ENCODE measurements around the gene DDTL.
"Not testable (repeated sequence)": the region's sequence is repeated elsewhere in the genome, so short reads cannot be mapped to it uniquely, and the experiment has no call there.

Gene DDTL

DNA sequence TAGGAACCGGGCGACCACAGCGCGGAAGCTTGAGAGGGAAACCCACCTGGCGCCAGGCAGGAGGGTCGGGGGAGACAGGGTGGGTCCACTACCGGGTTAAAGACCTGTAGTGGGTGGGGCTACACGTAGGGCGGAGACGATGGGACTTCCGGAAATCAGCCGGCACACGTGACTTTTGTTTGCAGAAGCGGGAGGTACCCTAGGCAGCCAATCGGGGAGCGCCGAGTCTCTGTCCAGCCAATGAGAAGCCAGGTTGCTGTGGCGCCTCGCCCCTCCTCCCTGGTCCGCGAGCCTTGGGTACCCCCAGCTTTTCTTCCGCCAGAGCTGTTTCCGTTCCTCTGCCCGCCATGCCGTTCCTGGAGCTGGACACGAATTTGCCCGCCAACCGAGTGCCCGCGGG, at the start of gene DDTL:
Gene DDTL (plus strand): TSS at position 321 of the 400 bp plus-strand sequence. CDS start 27 bp downstream, at position 348.
- not testable (repeated sequence) for DNase-seq (ENCODE audit: low read depth)

DNA sequence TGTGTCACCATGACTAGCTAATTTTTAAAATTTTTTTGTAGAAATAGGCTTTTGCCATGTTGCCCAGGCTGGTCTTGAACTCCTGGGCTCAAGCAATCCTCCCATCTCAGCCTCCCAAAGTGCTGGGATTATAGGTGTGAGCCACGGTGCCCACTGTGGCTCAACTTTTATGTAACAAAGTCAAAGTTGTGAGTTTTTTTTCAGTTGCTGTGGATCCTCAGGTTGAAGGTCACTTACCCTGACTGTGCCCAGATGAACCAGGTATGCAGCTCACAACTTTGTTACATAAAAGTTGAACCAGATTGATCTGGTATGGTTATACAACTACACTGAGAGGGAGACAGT, 46.4 kb upstream of the DDTL start:
- not testable (repeated sequence) for DNase-seq (ENCODE audit: low read depth)

DNA sequence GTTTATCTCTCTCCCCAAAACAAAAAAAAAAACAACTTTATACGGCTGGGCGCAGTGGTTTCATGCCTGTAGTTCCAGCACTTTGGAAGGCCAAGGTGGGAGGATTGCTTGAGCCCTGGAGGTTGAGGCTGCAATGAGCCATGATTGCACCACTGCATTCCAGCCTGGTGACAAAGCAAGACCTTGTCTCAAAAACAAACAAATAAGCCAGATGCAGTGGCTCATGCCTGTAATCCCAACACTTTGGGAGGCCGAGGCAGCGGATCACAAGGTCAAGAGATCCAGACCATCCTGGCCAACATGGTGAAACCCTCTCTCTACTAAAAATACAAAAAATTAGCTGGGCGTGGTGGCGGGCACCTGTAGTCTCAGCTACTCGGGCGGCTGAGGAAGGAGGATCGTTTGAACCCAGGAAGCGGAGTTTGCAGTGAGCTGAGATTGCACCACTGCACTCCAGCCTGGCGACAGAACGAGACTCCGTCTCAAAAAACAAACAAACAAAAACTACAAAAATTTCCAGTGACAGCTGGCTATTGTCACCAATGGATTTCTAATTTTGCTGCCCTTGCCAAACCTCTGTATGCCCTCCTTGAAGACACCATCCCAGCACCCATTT, 45.0 kb upstream of the DDTL start:
- DNase-seq (ENCODE audit: low read depth): not testable (repeated sequence)

DNA sequence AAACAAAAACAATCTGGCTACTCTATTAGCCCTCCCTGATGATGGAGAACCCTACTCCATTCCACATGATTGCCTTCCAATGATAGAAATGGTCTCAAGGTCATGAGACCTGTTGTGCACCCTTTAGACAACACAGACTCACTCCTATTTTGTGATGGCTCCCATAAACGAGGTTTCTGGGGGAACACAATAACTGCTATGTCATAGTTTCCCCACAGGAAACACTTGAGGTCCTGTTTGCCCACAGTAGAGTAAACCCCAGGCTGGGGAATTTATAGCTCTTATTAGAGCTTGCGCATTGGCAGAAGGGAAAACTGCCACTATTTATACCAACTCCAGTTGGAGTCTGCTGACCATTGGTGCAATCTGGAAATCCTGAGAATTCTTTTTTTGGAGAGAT, 43.8 kb upstream of the DDTL start:
- no peak for DNase-seq (ENCODE audit: low read depth)

DNA sequence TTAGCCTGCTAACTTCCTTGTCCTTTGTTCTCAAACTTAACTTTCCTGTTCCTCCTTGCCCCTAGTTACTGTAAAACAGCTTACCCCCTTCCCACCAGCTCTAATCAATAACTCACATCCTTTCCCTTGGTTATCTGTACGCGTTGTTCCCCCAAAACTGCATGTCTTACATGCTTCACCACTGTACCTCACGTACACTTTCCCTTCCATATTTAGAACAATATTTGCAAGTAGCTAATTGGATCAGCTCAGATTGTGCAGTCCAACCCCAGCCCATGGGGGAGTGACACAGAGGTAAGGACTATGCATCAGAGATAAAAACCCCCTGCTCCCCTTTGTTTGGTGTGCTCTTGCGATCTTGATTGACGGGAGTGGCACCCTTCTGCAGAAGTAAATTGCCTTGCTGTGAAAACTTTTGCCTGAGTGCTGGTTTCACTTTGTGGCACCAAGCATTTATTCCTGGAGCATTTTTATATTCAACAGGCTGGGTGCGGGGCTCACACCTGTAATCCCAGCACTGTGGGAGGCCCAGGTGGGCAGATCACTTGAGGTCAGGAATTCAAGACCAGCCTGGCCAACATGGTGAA, 41.6 kb upstream of the DDTL start:
- no peak for DNase-seq (ENCODE audit: low read depth)

DNA sequence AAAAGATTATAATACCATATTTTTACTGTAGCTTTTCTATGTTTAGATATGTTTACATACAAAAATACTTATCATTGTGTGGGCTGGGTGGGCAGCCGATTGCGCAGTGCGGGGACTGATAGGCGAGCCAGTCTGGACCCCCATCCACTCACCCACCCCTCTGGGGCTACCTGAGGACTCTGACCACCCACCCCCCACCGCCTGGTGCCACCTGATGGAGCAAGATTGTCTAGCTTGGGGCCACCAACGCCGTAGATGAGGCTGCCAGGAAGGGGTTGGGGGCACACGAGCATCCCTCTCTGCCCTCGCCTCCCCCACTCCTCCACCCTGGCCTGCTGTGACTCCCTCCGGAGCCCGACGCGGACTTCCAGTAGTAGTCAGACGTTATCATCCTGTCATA, 40.1 kb upstream of the DDTL start:
- no peak for DNase-seq (ENCODE audit: low read depth)

DNA sequence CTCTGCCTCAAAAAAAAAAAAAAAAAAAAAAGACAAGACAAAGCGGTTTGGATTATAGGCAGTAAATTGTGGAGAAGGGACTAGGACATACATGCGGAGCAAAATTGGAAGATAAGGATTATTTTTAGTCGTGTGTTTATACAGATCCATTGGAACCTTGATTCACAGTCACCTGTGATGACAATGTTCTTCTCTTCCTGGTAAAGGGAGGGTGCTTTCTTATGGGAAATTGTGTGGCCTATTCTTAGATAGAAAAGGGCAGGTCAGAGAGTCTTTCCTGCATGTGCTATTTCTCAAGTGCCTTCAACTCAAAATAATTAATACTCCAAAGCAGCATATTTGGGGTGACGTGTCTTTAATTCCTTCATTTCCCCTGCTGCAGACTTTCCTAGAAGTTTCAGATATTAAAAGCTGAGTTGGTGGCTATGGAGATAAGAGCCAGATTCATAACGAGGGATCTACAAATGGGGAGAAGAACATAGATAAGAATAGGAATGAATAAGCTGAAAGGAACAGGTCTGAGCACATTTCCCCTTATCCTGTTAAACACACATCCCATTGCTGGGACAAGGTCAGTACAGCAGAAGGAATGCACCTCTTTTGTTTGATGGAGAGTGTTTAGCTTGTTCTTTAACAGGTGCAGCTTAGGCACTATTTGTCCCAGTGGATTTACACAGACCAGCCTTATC, 28.2 kb upstream of the DDTL start:
- DNase-seq (ENCODE audit: low read depth): no peak

DNA sequence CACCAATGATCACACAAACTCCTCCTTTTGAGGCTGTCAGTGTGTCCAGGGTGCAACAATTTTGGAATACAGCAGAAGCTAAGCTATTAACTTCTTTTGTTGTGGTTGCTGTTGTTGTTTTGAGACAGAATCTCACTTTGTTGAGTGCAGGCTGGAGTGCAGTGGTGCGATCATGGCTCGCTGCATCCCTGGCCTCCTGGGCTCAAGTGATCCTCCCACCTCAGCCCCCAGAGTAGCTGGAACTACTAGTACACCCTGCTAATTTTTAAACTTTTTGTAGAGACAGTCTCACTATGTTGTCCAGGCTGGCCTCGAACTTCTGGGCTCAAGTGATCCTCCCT, 27.7 kb upstream of the DDTL start:
- no peak for DNase-seq (ENCODE audit: low read depth)

DNA sequence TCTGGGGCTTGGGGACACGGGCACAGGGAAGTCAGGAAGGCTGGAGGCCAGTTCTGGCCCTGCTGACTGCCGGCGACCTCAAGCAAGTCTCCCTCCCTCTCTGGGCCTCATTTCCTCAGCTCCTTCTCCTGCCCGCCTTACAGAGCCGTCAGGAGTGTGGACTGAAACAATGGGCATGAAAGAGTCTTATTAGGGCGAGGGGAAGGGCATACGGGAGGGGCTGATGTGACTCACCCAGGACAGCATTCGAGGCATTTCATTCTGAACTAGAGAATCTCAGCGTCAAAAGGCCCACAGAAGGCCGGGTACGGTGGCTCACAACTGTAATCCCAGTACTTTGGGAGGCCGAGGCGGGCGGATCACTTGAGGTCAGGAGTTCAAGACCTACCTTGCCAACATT, 26.5 kb upstream of the DDTL start:
- DNase-seq (ENCODE audit: low read depth): not testable (repeated sequence)

DNA sequence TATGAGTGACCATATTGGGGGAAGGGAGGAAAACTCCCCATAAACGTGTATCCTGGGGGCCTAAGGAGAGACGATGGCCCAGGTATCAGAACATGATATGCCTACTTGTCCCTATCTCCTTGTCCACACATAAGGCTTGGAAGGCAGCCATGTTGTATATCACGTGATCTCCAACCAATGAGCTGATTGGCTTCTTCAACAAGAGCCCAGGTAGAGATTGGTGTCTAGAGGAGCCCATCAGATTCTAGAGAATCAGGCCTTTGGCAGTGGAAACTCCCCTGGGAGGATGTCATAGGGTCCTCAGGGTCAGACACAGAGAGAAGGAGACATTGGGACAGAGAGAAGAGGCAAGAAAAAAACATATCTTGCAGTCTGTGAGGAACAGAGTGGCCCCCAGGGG, 19.3 kb upstream of the DDTL start:
- DNase-seq (ENCODE audit: low read depth): not testable (repeated sequence)

DNA sequence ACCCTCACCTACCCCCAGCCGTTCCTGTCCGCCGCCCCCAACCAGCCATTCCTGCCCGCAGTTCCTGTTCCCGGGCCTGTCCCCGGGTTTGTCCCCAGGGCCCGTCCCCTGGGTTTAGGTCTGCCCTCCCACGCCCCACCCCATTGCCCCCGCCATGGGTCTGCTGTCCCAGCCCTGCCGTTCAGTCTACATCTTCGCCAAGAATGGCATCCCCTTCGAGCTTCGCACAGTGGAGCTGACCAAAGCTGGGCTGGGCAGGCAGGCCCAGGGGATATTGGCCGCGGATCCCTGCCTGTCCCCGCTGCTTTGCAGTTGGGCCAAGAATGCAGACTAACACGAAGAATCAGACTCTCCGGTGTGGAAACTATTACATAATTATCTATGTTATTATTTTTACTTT, 16.9 kb upstream of the DDTL start:
- not testable (repeated sequence) for DNase-seq (ENCODE audit: low read depth)

DNA sequence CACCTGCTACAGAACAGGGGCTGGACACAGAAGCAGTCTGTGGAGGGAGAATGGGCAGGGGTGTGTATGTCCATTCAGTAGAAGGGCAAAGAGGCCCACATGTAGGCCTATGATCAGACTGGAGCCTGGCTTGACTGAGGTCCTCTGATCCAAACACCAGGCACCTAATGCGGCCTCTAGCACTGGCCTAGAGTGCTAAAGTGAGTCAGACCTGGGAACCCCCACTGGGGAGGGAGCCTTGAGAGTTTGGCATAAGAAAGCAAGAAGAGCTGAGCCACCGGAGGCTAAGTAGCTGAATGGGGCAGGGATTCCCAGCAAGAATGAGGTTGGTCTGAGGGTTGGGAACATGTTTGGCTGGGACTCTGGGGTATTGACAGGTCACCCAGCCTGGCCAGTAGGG, 15.3 kb upstream of the DDTL start:
- not testable (repeated sequence) for DNase-seq (ENCODE audit: low read depth)

DNA sequence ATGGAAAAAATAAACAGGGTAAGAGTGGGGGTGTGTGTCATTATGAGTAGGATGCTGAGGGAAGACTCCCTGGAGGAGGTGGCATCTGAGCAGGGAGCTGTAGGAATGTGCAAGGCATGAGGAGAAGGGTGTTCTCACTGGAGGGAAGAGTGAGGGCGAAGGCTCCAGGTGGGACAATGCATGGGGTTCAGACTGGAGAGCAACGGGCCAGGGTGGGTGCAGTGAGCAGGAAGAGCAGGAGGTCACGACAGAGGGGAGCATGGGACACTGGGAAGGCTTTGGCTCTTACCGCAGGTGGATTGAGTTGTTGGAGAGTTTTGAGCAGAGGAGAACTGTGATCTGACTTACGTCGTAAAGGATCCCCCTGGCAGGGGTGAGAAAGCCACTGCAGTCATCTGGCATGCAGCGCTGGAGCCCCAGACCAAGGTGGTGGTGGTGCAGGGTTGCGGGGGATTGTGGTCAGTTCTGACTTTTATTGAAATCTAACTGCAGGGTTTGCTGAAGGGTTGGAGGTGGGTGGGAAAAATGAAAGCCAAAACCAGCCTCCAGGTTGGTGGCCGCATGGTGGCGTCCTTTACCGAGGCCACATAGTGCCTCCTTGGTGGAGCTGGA, 13.8 kb upstream of the DDTL start:
- DNase-seq (ENCODE audit: low read depth): not testable (repeated sequence)

DNA sequence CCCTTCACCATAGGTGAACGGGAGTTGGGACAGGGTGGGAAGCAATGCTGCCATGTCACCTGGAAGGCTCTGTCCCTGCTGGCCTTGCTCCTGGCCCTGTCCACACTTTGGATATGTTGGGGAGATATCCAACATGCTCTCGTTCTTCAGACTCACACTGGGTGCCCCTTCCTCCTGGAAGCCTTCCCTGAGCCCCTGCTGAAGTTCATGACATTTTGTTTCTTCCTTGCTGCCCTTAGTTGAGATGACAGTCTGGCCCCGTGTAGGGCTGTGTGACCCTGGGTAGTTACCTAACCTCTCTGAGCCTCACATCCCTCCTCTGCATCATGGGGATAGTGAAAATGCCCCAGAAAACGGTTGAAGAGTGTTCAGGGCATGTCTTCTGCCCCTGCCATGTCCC, 13.2 kb upstream of the DDTL start:
- DNase-seq (ENCODE audit: low read depth): not testable (repeated sequence)

DNA sequence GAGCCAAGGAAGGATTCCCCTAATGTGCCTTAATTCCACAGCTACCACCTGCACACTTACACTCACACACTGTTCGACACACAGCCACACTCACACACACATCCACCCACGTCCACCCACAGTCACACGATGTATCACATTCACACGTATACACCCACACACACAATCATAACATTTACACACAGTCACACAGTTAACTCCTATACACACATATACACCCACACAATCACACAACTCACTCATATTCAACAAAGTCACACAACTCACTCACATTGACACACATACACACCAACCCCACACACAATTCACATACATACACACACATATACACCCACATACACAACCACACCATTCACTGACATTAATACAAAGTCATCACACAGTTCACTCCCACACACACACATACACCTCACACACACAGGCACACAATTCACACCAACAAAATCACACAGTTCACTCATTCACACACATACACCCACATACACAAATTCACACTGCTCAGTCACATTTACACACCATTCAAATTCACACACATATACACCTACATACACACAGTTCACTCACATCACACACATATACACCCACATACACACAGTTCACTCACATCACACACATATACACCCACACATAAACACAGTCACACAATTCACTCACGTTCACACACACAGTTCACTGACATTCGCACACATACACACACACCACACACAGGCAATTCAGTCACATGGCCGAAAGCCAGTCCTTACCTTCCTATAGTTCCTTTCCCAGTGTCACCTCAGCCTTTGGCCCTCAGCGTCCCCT, 12.3 kb upstream of the DDTL start:
- DNase-seq (ENCODE audit: low read depth): not testable (repeated sequence)

DNA sequence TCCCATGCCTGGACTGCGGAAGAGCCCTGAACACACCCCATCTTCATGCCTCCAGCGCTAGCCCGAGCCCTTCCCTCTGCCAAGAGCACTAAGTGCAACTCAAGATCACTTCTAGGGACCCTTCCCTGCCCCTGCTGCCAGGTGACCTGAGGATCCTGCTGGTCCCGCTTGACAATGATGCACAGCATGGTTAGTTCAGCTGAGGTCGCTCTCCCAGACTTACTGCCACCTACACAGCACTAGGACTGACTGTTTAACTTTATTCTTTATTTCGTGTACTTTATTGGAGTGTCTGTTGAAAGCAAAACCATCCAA, 11.7 kb upstream of the DDTL start:
- not testable (repeated sequence) for DNase-seq (ENCODE audit: low read depth)

DNA sequence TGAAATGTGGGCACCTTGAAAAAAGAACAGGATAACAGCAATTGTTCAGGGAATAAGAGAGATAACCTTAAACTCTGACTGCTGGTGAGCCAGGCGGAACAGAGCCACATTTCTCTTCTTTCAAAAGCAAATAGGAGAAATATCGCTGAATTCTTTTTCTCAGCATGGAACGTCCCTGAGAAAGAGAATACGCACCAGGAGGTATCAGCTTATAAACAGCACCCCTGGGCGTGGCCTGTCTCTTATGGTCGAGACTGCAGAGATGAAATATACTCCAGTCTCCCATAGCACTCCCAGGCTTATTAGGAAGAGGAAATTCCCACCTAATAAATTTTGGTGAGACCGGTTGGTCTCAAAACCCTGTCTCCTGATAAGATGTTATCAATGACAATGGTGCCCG, 10.8 kb upstream of the DDTL start:
- not testable (repeated sequence) for DNase-seq (ENCODE audit: low read depth)

DNA sequence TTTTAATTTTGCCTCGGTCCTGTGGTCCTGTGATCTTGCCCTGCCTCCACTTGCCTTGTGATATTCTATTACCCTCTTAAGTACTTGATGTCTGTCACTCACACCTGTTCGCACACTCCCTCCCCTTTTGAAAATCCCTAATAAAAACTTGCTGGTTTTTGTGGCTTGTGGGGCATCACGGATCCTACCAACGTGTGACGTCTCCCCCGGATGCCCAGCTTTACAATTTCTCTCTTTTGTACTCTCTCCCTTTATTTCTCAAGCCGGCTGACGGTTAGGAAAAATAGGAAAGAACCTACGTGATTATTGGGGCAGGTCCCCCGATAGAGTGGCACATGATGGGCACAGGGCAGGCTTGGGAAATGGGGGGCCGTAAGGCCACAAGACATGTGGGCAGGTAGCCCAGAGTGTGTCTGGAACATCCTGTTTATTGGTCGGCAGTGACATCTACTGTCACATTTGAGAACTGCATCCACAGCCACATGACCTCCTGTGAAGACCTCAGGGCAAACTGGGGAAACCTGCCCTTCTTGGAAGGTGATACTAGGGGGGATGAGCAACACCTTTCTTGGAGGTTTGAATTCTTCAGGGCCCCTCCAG, 10.3 kb upstream of the DDTL start:
- peak; percentile 53 for DNase-seq (ENCODE audit: low read depth)

DNA sequence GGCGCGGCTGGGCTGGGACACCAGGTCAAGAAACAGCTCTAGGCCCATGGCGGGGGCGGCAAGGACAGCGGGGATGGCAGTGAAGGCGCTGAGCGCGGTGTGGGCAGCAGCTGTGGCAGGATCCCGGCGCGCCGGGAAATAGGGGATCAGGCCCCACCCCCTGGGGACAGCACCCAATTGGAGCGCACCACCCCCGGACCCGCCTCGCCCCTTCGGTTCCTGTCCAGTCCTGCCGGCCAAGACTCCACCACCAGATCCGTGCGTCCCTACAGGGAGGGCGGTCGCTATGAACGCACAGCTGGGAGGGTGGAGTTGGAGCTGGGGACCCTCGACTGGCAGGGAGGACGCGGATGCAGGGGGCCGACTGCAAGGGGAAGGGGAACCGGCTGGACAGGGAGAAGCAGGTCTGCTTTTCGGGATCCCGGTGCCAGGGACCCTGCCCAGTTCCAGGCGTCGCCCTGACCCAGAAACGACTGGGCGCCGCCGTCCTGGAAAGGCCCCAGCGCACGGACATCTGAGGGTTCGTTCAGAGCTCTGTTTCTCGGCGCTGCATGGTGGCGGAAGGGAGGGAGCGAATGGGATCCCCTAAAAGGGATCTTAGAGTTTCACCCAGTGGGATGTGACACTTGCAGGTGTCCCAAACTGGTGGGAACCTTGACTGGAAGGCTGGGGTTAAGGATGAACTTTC, 5.5 kb upstream of the DDTL start, which contains the start of gene GSTT2B:
Gene GSTT2B (minus strand): TSS at position 112 of the 688 bp plus-strand sequence. CDS start 64 bp downstream, at position 48.
- DNase-seq (ENCODE audit: low read depth): not testable (repeated sequence)

DNA sequence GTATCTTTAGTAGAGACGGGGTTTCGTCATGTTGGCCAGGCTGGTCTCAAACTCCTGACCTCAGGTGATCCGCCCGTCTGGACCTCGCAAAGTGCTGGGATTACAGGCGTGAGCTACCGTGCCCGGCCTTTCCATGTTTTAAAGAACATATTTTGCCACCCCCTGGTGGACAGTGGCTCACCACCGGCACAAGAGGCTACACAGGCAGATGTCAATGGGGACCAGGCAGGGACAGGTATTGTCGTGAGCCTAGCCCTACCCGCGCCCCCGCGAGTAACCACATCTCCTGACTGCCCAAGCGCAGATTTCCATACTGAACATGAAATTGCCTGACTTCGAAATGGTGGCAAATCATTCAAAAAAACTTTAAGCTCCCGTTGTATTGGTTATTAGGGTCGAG, 594 bp upstream of the DDTL start:
- not testable (repeated sequence) for DNase-seq (ENCODE audit: low read depth)

DNA sequence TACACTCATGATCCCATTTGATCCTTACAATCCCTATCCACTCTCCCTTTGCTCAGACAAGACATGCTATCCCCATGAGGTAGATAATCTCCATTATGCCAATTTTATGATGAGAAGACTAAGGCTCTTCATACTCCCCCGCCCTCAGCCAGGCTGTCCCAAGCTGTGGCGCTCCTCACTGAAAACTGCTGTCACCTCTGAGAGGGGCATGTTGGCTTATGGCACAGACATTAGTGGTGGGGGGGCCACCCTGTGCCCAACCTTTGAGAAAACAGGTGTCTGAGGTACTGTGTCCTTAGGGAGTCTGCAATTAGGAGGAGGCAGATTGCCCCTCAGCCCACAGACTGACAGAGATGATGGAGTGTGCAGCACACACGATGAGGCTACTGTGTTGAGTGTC, 2.4 kb downstream of the DDTL start:
- no peak for DNase-seq (ENCODE audit: low read depth)
